ENCODE results near the gene GLYATL2. TPM values are rescaled to one million over a fixed set of nuclear protein-coding genes. Genes with fewer than 3 reads are reported as not detected.

The GLYATL2 gene
- total and polyA plus RNA-seq, 7 experiments from 2014 or later, result not detected

DNA sequence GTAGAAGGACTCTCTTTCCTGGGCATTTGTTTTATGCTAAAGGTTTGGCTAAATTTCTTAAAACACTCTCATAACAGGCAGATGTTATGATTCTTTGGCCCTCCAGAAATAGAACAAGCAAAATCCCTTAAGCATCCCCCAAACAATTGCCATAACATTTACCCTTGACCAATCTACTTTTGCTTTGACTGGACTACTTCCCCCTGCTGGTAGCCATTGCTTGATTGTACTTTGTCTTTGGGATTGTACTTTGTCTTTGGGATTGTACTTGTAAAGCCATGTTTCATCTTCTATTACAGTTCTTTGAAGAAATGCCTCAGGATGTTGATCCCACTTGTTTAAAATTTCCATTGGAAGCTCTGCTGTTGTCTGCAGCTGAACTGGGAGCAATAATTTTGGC is 59.5 kb downstream of the GLYATL2 start:
- H3K9me3 ChIP-seq (ENCODE audit: control insufficient read depth in 2 of 3, low read length in 3 of 3), result no peaks in the 10 kb centered on the region
- H3K36me3 ChIP-seq (ENCODE audit: control insufficient read depth in 2 of 3, insufficient read depth in 3 of 3, low read length in 3 of 3), result no peaks in the 10 kb centered on the region
- Mint-ChIP-seq H3K36me3 (peaks cover 0 to 8% (median 6%) of the 10 kb centered on the region in 5 donors), H3K4me3 (no peak overlapping the region), H3K9me3 (peaks cover 0 to 8% (median 3%) of the 10 kb centered on the region in 11 donors), H3K4me1 (peaks cover 0 to 4% (median 0%) of the 10 kb centered on the region in 7 donors), H3K27ac (no peak overlapping the region), H3K27me3 (peaks cover 0 to 3% (median 2%) of the 10 kb centered on the region in 5 donors)
- no peak for ATAC-seq
- H3K4me3 ChIP-seq (ENCODE audit: low read length), result no peak overlapping the region
- no peaks in the 10 kb centered on the region for H3K27me3 ChIP-seq (ENCODE audit: control insufficient read depth in 2 of 2, insufficient read depth in 2 of 2, low read length in 2 of 2)
- CTCF ChIA-PET, result interaction anchor here (6.4 kb wide), 1 partner anchor 132 kb away, joined by 104 read pairs; no protein-coding TSS in a partner anchor
- no peaks in the 10 kb centered on the region for H3K4me1 ChIP-seq (ENCODE audit: control insufficient read depth in 2 of 2, insufficient read depth in 2 of 2, low read length in 2 of 2)
- DNase-seq, result no peak
- POLR2A ChIA-PET, result no interaction called here
- intact Hi-C loops (cut with micrococcal nuclease), result loop anchor here (5.0 to 10.0 kb wide), 5 partner anchors 208 to 1438 kb away; partner anchors contain the start of genes LPXN (in 1 of the 2) and ZFP91 (in 1 of the 2)
- no peak overlapping the region for H3K27ac ChIP-seq (ENCODE audit: low read depth, low read length)

Other genes starting within 250 kb of the GLYATL2 start
- 1 to 10 TPM; 2.9 to 4.9 (median 4.0) TPM for gene CNTF, start 222.0 kb downstream of the GLYATL2 start, total RNA-seq
- gene CNTF, start 222.0 kb downstream of the GLYATL2 start, polyA plus RNA-seq, result under 1 TPM in 1 of 2 donors, not detected in 1; 0.10 TPM
- not detected for gene GLYAT, start 112.8 kb downstream of the GLYATL2 start, total RNA-seq
- gene GLYAT, start 112.8 kb downstream of the GLYATL2 start, polyA plus RNA-seq, result not detected
- not detected for gene GLYATL1, start 94.8 kb upstream of the GLYATL2 start, total RNA-seq
- under 1 TPM in 1 of 2 donors, not detected in 1; 0.39 TPM for gene GLYATL1, start 94.8 kb upstream of the GLYATL2 start, polyA plus RNA-seq
- gene GLYATL1B, start 241.6 kb upstream of the GLYATL2 start, total RNA-seq, result not detected
- not detected for gene GLYATL1B, start 241.6 kb upstream of the GLYATL2 start, polyA plus RNA-seq